Measurements from ENCODE around the gene TLK1.

The TLK1 gene

GRCh38 chr2:170969872-170970496 lies 190.7 kb downstream of the TLK1 start:
- no peak for DNase-seq (ENCODE audit: low read depth in 2 of 3, low spot score in 2 of 3)

GRCh38 chr2:170969030-170969429 lies 191.7 kb downstream of the TLK1 start:
- no peak for DNase-seq (ENCODE audit: low read depth in 2 of 3, low spot score in 2 of 3)

GRCh38 chr2:170968205-170969003 lies 192.3 kb downstream of the TLK1 start:
- DNase-seq (ENCODE audit: low read depth in 2 of 3, low spot score in 2 of 3): no peak

GRCh38 chr2:170967553-170967952 lies 193.1 kb downstream of the TLK1 start:
- no peak for DNase-seq (ENCODE audit: low read depth in 2 of 3, low spot score in 2 of 3)

- no peak for DNase-seq (ENCODE audit: low read depth in 2 of 3, low spot score in 2 of 3)
Observed at GRCh38 chr2:170966648-170967396, 193.9 kb downstream of the TLK1 start.

- no peak for DNase-seq (ENCODE audit: low read depth in 2 of 3, low spot score in 2 of 3)
Observed at GRCh38 chr2:170965446-170966225, 195.1 kb downstream of the TLK1 start.

GRCh38 chr2:170963386-170963785 lies 197.3 kb downstream of the TLK1 start:
- DNase-seq (ENCODE audit: low read depth in 2 of 3, low spot score in 2 of 3): no peak

- no peak for DNase-seq (ENCODE audit: low read depth in 2 of 3, low spot score in 2 of 3)
Observed at GRCh38 chr2:170953941-170954340, 206.8 kb downstream of the TLK1 start.

- DNase-seq (ENCODE audit: low read depth in 2 of 3, low spot score in 2 of 3): no peak
Observed at GRCh38 chr2:170950221-170950761, 210.4 kb downstream of the TLK1 start.

- no peak for DNase-seq (ENCODE audit: low read depth in 2 of 3, low spot score in 2 of 3)
Observed at GRCh38 chr2:170949415-170949814, 211.3 kb downstream of the TLK1 start.

GRCh38 chr2:170944545-170944944 lies 216.1 kb downstream of the TLK1 start:
- no peak for DNase-seq (ENCODE audit: low read depth in 2 of 3, low spot score in 2 of 3)

- DNase-seq (ENCODE audit: low read depth in 2 of 3, low spot score in 2 of 3): no peak
Observed at GRCh38 chr2:170943596-170943995, 217.1 kb downstream of the TLK1 start.

- no peak for DNase-seq (ENCODE audit: low read depth in 2 of 3, low spot score in 2 of 3)
Observed at GRCh38 chr2:170943041-170943440, 217.7 kb downstream of the TLK1 start.

GRCh38 chr2:170942615-170943014 lies 218.1 kb downstream of the TLK1 start:
- DNase-seq (ENCODE audit: low read depth in 2 of 3, low spot score in 2 of 3): no peak

Data from activated CD8-positive, alpha-beta memory T cell treated with anti-CD3 and anti-CD28 coated beads for 48 hours (primary cell).